BJ (cell line): ENCODE data around the gene AKAP1. TPM values are rescaled to one million over a fixed set of nuclear protein-coding genes. Genes with fewer than 3 reads are reported as not detected.
"Not testable (repeated sequence)": the region's sequence is repeated elsewhere in the genome, so short reads cannot be mapped to it uniquely, and the experiment has no call there.

Experiments used
- CTCF ChIA-PET: fragments of 350-600 bp; formaldehyde crosslinking; extraction: SDS; loops from one replicate; lab custom pipeline; 2021; ENCODE audit warnings: antibody characterized with exemption, inconsistent platforms; lab: Yijun Ruan, JAX
- POLR2A ChIA-PET: fragments of 300-600 bp; sonication (Branson Sonifier 250); formaldehyde crosslinking; extraction: SDS; loops from one replicate; lab custom pipeline; 2021; ENCODE audit warnings: antibody characterized with exemption; lab: Charles Lee
- DNase-seq: peaks from one replicate; pipeline ENCODE4 v3.0.0-alpha.2; 2011; ENCODE audit warnings: low read depth
- H3K27me3 ChIP-seq: 2 replicates; pipeline ENCODE4 v1.6.0; 2011; ENCODE audit warnings: low read length; ENCODE audit not compliant: control insufficient read depth, insufficient read depth
- H3K36me3 ChIP-seq: 2 replicates; pipeline ENCODE4 v1.5.1; 2011; ENCODE audit warnings: low read length; ENCODE audit not compliant: control insufficient read depth, insufficient read depth
- H3K4me3 ChIP-seq: 2 replicates; pipeline ENCODE4 v1.5.1; 2011; ENCODE audit warnings: low read depth, mild to moderate bottlenecking, control low read depth, low read length
- polyA plus RNA-seq: library from polyadenylated mRNA; depleted of rRNA; stranded (reverse); fragments of >200 nt; gene quantifications from 2 replicates; pipeline ENCODE4 v1.2.3, GENCODE V29; 2011
- TF ChIP-seq, protein P1 (sequence below): IDR thresholded peaks from 2 replicates; pipeline ENCODE4 v1.5.1; 2011; ENCODE audit warnings: low read depth, mild to moderate bottlenecking, control low read depth, inconsistent platforms, low read length, moderate library complexity; ENCODE audit not compliant: insufficient read depth

The AKAP1 gene
- polyA plus RNA-seq, 1 experiment = 15.7 TPM

DNA sequence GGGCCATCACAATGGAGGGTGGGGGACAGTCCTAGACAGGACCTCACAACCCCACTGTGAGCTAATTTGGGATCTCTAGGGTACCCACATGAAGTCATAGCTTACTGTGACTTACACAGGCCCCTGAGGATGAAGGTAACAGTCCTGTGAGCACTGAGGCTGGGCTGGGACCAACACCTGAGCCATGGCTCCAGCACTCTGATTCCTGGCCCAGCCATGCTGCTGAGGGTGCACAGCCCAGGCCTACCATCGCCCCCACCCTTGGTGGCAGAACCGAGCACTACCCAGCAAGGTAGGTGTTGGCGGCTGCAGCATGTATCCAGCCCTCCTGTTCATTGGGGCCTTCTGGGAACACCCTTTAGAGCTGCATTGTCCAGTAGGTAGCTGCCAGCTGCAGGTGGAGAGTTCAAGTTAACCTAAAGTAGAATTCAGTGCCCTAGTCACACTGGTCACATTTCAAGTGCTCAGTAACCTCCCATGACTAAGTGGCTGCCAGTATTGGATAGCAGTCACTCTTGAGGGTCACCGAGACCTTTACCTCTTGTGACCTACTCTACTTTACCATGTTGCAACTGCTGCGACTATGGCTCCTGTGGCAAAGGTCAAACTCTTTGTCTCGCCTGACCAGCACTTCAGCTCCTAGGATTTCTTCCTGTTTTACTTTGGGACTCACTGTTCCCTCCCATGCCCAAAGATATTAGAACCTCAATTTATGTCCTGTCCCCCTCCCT, 11.6 kb downstream of the AKAP1 start:
- DNase-seq = no peak
- Histone ChIP-seq H3K36me3 (no peaks in the 10 kb centered on the region), H3K4me3 (no peak overlapping the region), H3K27me3 (no peaks in the 10 kb centered on the region)
- CTCF ChIA-PET = interaction anchor here (0.6 to 0.7 kb wide), 2 partner anchors 9 to 578 kb away, joined by 3 read pairs; no protein-coding TSS in a partner anchor
- TF ChIP-seq, protein P1, sequence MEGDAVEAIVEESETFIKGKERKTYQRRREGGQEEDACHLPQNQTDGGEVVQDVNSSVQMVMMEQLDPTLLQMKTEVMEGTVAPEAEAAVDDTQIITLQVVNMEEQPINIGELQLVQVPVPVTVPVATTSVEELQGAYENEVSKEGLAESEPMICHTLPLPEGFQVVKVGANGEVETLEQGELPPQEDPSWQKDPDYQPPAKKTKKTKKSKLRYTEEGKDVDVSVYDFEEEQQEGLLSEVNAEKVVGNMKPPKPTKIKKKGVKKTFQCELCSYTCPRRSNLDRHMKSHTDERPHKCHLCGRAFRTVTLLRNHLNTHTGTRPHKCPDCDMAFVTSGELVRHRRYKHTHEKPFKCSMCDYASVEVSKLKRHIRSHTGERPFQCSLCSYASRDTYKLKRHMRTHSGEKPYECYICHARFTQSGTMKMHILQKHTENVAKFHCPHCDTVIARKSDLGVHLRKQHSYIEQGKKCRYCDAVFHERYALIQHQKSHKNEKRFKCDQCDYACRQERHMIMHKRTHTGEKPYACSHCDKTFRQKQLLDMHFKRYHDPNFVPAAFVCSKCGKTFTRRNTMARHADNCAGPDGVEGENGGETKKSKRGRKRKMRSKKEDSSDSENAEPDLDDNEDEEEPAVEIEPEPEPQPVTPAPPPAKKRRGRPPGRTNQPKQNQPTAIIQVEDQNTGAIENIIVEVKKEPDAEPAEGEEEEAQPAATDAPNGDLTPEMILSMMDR = no peak
- POLR2A ChIA-PET = no interaction called here

DNA sequence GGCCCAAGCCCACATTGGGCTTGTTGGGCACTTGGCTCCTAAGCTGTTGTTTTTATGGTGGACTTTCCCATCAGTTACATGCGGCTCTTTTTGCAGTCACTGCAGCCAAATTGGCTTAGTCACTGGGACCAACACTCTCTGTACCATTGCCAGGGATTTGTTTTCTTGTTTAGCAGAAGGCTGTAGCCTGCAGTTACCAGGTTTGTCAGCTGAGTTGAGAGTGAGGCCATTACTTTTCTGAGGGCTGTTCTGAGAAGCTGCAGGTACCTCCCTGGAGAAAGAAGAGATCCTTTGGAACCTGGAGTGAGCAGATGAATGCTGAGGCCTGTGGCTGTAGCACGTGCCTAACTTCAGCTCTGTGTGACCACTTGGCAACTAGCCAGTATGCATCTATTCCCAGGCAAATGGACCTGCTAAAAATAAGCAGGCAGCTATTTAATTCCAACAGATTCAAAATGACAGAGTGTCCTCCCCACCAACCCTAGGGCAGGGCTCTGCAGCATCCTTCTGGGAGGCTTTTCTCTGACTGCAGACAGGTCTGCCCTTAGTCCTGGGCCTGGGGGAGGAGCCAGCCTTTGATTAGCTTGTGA, 12.9 kb downstream of the AKAP1 start:
- peak; percentile 66 for DNase-seq
- Histone ChIP-seq H3K36me3 (no peaks in the 10 kb centered on the region), H3K4me3 (no peak overlapping the region), H3K27me3 (no peaks in the 10 kb centered on the region)
- ChIA-PET POLR2A (no interaction called here), CTCF (interaction anchor here (0.6 to 1.0 kb wide), 2 partner anchors 11 to 119 kb away, joined by 3 to 4 read pairs; no protein-coding TSS in a partner anchor)
- TF ChIP-seq, protein P1 = no peak

DNA sequence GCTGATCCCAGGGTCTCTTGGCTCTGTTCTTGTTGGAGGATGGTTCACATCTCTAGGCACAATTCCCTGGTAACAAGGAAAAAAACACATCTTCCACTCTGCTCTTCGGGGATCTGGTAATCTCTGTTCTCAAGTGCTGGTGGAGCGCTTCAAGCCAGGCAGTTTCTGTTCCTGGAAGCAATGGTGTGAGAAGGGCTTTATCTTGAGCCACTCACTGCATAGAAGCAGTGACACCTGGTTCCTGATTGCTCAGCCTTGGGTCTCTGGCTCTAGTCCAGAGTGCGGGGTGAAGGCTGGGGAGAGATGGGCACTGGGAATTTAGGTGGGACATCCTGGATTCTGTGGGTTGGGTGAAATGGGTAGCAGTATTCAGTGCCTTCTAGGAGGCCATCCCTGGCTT, 14.1 kb downstream of the AKAP1 start:
- no peak for DNase-seq
- CTCF ChIA-PET = interaction anchor here (1.0 kb wide), 1 partner anchor 10 kb away, joined by 3 read pairs; no protein-coding TSS in a partner anchor
- Histone ChIP-seq H3K36me3 (no peaks in the 10 kb centered on the region), H3K4me3 (no peak overlapping the region), H3K27me3 (no peaks in the 10 kb centered on the region)
- TF ChIP-seq, protein P1 = no peak
- POLR2A ChIA-PET = no interaction called here

DNA sequence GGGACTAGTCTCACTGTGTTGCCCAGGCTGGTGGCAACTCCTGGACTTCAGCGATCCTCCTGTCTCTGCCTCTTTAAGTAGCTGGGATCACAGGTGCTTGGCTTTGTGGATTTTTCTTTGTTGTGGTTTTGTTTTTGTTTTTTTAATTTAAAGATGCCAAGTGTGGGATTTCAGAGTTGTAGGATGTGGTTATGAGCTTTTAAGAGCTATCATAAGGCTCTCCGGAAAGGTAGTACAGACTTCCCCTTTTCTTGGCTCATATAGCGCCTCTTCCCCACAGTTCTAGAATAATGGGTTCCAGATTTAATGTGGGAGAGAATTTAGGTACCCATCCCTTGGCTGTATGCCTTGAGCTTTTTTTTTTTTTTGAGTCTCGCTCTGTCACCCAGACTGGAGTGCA, 17.1 kb downstream of the AKAP1 start:
- no peaks in the 10 kb centered on the region for H3K27me3 ChIP-seq
- no peak overlapping the region for H3K4me3 ChIP-seq
- DNase-seq = no peak
- H3K36me3 ChIP-seq = no peaks in the 10 kb centered on the region; the same call in 1 of the 2 replicates
- TF ChIP-seq, protein P1 = no peak
- POLR2A ChIA-PET = no interaction called here
- CTCF ChIA-PET = interaction anchor here (0.8 to 1.9 kb wide), 3 partner anchors 9 to 20 kb away, joined by 3 to 5 read pairs (median 4); no protein-coding TSS in a partner anchor

DNA sequence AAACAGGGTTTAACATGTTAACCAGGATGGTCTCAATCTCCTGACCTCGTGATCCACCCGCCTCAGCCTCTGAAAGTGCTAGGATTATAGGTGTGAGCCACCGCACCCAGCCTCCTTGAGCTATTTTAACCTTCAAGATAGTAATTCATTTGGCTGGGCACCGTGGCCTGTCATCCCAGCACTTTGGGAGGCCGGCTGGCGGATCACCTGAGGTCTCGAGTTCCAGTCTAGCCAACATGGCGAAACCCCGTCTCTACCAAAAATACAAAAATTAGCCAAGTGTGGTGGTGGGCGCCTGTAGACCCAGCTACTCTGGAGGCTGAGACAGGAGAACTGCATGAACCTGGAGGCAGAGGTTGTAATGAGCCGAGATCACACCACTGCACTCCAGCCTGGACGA, 17.6 kb downstream of the AKAP1 start:
- CTCF ChIA-PET = interaction anchor here (0.8 to 1.9 kb wide), 3 partner anchors 8 to 19 kb away, joined by 3 to 5 read pairs (median 4); no protein-coding TSS in a partner anchor
- DNase-seq, POLR2A ChIA-PET: not testable (repeated sequence)

More for the DNA sequence above, 17.6 kb downstream of the AKAP1 start:
- not testable (repeated sequence) for H3K4me3 ChIP-seq, H3K36me3 ChIP-seq, H3K27me3 ChIP-seq
